ENCODE results near the gene HSF4. TPM values are rescaled to one million over a fixed set of nuclear protein-coding genes. Genes with fewer than 3 reads are reported as not detected.
A peak's percentile ranks its signal among the peaks of the same experiment; 100 is the strongest.

HSF4 gene
- total and polyA plus RNA-seq, 2 donors (not counting 3 experiments of a cell fraction or from before 2014, with no cell fraction given): 4.8 to 5.5 TPM

DNA sequence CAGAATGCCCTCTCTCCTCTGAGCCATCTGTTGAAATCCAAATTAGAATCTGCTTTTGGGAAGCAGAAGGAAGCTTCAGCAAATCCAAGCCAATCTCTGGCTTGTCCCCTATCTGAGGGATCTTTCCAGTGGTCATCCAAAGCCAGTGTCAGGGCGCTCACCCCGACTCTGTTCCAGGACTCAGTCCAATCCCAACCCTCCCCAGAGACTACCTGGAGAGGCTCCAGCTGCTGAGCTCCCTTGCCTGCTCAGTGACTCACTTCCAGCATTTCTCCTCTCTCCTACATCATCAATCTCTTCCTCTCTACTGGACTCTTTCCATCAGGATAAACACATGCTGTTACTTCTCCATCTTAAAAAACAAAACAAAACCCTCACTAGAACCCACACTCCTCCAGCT lies 16.8 kb downstream of the HSF4 start:
- Histone ChIP-seq H3K9ac (replicated peaks; ENCODE audit: extremely low read depth, insufficient read depth, low read length) (no peak overlapping the region), H3K27me3 (ENCODE audit: control insufficient read depth in 2 of 2, insufficient read depth in 2 of 2, low read length in 2 of 2) (no peaks in the 10 kb centered on the region), H3K9me3 (replicated peaks; ENCODE audit: control insufficient read depth, insufficient read depth, low read length) (no peaks in the 10 kb centered on the region), H3K9me1 (replicated peaks; ENCODE audit: control insufficient read depth, extremely low read depth, insufficient read depth, low read length) (no peaks in the 10 kb centered on the region), H4K20me1 (replicated peaks; ENCODE audit: control insufficient read depth, extremely low read depth, insufficient read depth, low read length) (no peaks in the 10 kb centered on the region), H3K27ac (ENCODE audit: insufficient read depth, low read depth, low read length) (peak overlapping the region; percentile 36), H3K4me3 (replicated peaks in 1 of 3; ENCODE audit: insufficient read depth in 1 of 3, low read depth in 1 of 3, low read length in 3 of 3) (no peak overlapping the region), H2AFZ (ENCODE audit: low read depth, low read length) (no peak overlapping the region), H3K36me3 (ENCODE audit: control insufficient read depth in 2 of 2, extremely low read depth in 1 of 2, insufficient read depth in 2 of 2, low read length in 2 of 2) (no peaks in the 10 kb centered on the region), H3K4me1 (ENCODE audit: control insufficient read depth, extremely low read depth, insufficient read depth, low read length) (peaks cover 33% of the 10 kb centered on the region), H3K79me2 (ENCODE audit: control insufficient read depth, insufficient read depth, low read length) (peaks cover 13% of the 10 kb centered on the region), H3K4me2 (ENCODE audit: insufficient read depth, low read length) (peak overlapping the region; percentile 3)
- FAIRE-seq (peak; percentile 94), DNase-seq (ENCODE audit: low read depth, low spot score) (peak; percentile 69)
- BruUV-seq (replicated peaks): no TSS peak
- dilution Hi-C loops (cut with MboI; ENCODE audit: extremely low pct_ligation_motif_present, low sequenced_read_pairs) (no loop called here), intact Hi-C loops (cut with micrococcal nuclease) (no loop called here)
- ChIA-PET CTCF (interaction anchor here (0.8 to 1.5 kb wide), 6 partner anchors 11 to 286 kb away, joined by 4 to 9 read pairs (median 6); partner anchors contain the start of genes FBXL8, NOL3 and TRADD), POLR2A (interaction anchor here (0.7 kb wide), 1 partner anchor 470 kb away, joined by 8 read pairs; no protein-coding TSS in a partner anchor)
- peak; percentile 68 for TF ChIP-seq FOS (IDR thresholded peaks at IDR 0.05; ENCODE audit: borderline replicate concordance, insufficient read depth, low read length)
- TF ChIP-seq, protein P1, sequence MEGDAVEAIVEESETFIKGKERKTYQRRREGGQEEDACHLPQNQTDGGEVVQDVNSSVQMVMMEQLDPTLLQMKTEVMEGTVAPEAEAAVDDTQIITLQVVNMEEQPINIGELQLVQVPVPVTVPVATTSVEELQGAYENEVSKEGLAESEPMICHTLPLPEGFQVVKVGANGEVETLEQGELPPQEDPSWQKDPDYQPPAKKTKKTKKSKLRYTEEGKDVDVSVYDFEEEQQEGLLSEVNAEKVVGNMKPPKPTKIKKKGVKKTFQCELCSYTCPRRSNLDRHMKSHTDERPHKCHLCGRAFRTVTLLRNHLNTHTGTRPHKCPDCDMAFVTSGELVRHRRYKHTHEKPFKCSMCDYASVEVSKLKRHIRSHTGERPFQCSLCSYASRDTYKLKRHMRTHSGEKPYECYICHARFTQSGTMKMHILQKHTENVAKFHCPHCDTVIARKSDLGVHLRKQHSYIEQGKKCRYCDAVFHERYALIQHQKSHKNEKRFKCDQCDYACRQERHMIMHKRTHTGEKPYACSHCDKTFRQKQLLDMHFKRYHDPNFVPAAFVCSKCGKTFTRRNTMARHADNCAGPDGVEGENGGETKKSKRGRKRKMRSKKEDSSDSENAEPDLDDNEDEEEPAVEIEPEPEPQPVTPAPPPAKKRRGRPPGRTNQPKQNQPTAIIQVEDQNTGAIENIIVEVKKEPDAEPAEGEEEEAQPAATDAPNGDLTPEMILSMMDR (IDR thresholded peaks at IDR 0.05; ENCODE audit: extremely low read depth in 1 of 2, insufficient read depth in 1 of 2, low read depth in 1 of 2, low read length in 2 of 2): no peak
- TF ChIP-seq GATA2 (IDR thresholded peaks at IDR 0.05; ENCODE audit: insufficient read depth, insufficient read length, low read depth, low read length): peak; percentile 37

DNA sequence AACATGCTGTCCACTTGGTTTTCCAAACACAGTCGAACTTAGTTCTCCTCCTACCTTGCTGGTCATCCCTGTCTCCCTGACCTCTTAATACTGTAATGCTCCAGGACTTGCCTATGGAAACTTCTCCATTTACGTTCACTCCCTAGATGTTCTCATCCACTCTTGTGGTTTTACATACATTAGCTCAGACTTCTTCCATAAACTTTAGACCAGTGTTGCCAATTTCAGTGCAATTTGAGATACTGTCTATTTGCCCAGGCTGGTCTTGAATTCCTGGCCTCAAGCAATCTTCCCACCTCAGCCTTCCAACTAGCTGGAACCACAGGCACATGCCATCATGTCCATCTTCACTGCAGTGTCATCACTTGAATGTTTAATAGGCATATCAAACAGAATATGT lies 17.7 kb downstream of the HSF4 start:
- ChIA-PET POLR2A (interaction anchor here (0.7 kb wide), 2 partner anchors 22 to 469 kb away, joined by 3 to 8 read pairs; no protein-coding TSS in a partner anchor), CTCF (interaction anchor here (0.7 to 1.4 kb wide), 2 partner anchors 16 to 27 kb away, joined by 3 to 5 read pairs; no protein-coding TSS in a partner anchor)
- FAIRE-seq (no peak), DNase-seq (ENCODE audit: low read depth, low spot score) (no peak)
- dilution Hi-C loops (cut with MboI; ENCODE audit: extremely low pct_ligation_motif_present, low sequenced_read_pairs): no loop called here
- H3K4me2 ChIP-seq (ENCODE audit: insufficient read depth, low read length): peak overlapping the region; percentile 96
- H3K4me3 ChIP-seq (replicated peaks in 1 of 3; ENCODE audit: insufficient read depth in 1 of 3, low read depth in 1 of 3, low read length in 3 of 3): no peak overlapping the region
- no peak overlapping the region for H3K27ac ChIP-seq (ENCODE audit: insufficient read depth, low read depth, low read length)
- no peaks in the 10 kb centered on the region for H4K20me1 ChIP-seq (replicated peaks; ENCODE audit: control insufficient read depth, extremely low read depth, insufficient read depth, low read length)
- no TSS peak for BruUV-seq (replicated peaks)
- TF ChIP-seq POLR2A (IDR thresholded peaks at IDR 0.05; ENCODE audit: low read depth, low read length) (no peak), MYC (IDR thresholded peaks at IDR 0.05; ENCODE audit: low read depth, low read length) (no peak), EZH2 (IDR thresholded peaks at IDR 0.05; ENCODE audit: borderline replicate concordance, low read depth, low read length, severe bottlenecking) (no peak), FOS (IDR thresholded peaks at IDR 0.05; ENCODE audit: borderline replicate concordance, insufficient read depth, low read length) (no peak), GATA2 (IDR thresholded peaks at IDR 0.05; ENCODE audit: insufficient read depth, insufficient read length, low read depth, low read length) (no peak), JUN (IDR thresholded peaks at IDR 0.05; ENCODE audit: borderline replicate concordance, insufficient read depth, insufficient read length, low read depth) (no peak), POLR2AphosphoS5 (IDR thresholded peaks at IDR 0.05; ENCODE audit: insufficient read depth, low read depth, low read length) (no peak)
- TF ChIP-seq, protein P1 (IDR thresholded peaks at IDR 0.05; ENCODE audit: extremely low read depth in 1 of 2, insufficient read depth in 1 of 2, low read depth in 1 of 2, low read length in 2 of 2): no peak
- TF ChIP-seq, protein P2, sequence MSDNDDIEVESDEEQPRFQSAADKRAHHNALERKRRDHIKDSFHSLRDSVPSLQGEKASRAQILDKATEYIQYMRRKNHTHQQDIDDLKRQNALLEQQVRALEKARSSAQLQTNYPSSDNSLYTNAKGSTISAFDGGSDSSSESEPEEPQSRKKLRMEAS (IDR thresholded peaks at IDR 0.05; ENCODE audit: insufficient read depth, insufficient read length): no peak
- H3K36me3 ChIP-seq (ENCODE audit: control insufficient read depth in 2 of 2, extremely low read depth in 1 of 2, insufficient read depth in 2 of 2, low read length in 2 of 2): no peaks in the 10 kb centered on the region
- H2AFZ ChIP-seq (ENCODE audit: low read depth, low read length): no peak overlapping the region
- no peaks in the 10 kb centered on the region for H3K9me1 ChIP-seq (replicated peaks; ENCODE audit: control insufficient read depth, extremely low read depth, insufficient read depth, low read length)
- H3K9me3 ChIP-seq (replicated peaks; ENCODE audit: control insufficient read depth, insufficient read depth, low read length): no peaks in the 10 kb centered on the region
- H3K27me3 ChIP-seq (ENCODE audit: control insufficient read depth in 2 of 2, insufficient read depth in 2 of 2, low read length in 2 of 2): no peaks in the 10 kb centered on the region
- peaks cover 33% of the 10 kb centered on the region for H3K4me1 ChIP-seq (ENCODE audit: control insufficient read depth, extremely low read depth, insufficient read depth, low read length)
- H3K9ac ChIP-seq (replicated peaks; ENCODE audit: extremely low read depth, insufficient read depth, low read length): no peak overlapping the region
- peaks cover 13% of the 10 kb centered on the region for H3K79me2 ChIP-seq (ENCODE audit: control insufficient read depth, insufficient read depth, low read length)
- intact Hi-C loops (cut with micrococcal nuclease): no loop called here

All from endothelial cell of umbilical vein (primary cell).